SKM-1 treated with dmso at 0.1 percent for 144 hours (cell line): ENCODE results near the gene H2AZ2.
"Not testable (repeated sequence)": the region's sequence is repeated elsewhere in the genome, so short reads cannot be mapped to it uniquely, and the experiment has no call there.

Experiments
- DNase-seq: peaks from one replicate; lab custom pipeline; 2025; ENCODE audit not compliant: unreplicated experiment; lab: John Stamatoyannopoulos, UW

Gene H2AZ2

DNA sequence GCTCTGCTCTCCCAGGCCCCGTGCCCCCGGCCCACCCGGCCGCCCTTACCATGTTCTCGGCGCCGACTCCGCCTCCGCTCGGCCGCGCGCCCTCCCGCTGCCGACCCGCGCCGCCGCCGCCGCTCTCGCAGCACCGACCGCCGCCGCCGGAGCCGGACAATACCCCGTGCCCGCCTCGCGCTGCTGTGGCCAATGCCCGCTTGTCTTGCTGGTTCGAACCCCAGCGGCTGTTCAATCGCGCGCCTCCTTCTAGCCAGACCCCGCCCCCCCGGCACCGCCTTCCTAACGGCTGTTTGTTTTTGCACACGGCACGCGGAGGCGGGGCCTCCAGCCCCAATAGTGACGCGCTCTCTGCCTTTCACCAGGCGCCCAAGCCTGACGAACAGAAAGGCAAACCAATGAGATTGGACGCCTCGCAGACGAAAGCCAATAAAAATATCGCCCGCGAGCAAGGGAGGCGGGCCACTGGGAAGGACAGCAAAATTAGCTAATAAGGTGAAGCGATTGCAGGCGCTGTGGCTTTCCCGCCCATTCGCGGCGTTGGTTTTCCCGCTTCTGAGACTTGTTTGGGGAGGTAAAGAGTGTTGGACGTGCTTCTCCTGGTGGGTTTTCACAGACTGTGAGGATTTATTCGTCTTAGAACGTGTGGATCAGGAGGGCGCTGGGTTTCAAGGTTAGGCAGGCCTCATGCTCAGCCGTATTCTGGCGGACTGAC lies at the start of gene H2AZ2:
Gene H2AZ2 (minus strand): TSS at position 168 of the 715 bp plus-strand sequence. CDS start 116 bp downstream, at position 52.
- peak; percentile 99 for DNase-seq

DNA sequence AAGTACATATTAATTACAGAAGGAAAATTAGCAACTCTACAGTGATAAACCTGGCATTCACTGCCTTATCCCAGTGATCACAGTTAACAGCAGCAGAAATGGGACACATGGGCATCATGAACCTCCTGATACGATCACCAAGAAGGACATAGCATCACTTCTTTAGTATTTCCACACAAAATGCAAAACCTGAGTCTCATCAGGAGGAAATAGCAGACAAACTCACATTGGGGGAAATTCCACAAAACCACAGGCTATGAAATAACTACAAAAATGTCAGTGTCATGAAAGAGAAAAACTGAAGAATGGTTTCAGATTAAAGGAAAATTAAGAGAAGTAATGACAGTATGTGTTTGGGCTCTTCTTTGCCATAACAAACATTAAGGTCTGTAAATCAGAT lies 49.4 kb upstream of the H2AZ2 start:
- no peak for DNase-seq

DNA sequence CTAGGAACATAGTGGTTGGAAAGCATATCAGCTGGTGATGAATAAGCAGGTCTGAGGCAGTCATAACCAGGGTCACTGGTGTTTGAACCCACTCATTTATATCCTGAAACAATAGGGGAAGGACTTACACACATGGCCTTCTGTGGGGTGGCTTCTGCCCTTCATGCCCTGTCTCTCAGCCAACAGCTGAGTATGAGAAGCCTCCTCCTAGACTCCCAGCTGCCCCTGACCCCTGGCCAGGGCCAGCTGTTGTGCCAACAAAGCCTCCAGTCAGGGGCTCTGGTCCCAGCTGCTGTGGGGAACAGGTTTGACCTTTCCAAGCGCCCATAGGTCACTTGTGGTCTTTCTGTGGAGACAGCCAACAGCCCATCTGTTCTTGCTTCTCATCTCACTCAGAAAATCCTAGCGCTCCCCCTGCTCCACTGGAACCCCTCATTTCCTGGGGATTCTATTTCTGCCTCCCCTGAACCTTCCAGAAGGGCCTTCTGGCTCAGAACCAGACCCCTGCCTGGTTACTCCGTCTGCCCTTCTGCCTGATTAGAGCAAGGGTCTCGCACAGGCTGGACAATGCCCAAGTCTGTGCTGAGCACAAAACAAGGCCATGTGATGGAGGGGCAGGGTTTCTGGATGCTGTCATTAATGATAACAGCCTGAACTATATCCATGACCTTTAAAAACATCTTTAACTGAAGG lies 47.1 kb upstream of the H2AZ2 start:
- DNase-seq = no peak

DNA sequence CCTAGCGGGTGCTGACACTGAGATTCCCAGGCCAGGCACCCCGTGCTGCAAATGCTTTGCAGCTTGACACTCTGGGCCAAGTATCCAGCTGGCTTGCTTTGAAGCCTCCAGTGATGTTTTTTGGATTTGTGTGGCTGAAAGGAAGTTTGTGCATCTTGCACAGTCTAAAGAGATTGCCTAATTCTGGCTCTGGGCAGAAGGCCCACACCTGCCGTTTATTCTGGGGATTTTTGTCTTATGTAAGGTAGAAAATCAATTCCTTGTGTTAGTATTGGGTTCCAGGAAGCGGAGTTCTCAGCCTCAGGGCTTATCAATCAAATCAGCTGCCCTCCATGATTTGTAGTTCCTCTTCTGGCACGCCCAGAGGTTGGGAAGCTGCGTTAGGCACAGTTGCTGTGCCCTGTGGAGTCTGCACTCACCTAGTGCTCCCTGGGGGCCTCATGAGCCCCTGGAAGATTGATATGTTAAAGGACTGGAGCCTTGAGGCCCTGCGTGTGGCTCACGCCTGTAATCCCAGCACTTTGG lies 45.9 kb upstream of the H2AZ2 start:
- no peak for DNase-seq

DNA sequence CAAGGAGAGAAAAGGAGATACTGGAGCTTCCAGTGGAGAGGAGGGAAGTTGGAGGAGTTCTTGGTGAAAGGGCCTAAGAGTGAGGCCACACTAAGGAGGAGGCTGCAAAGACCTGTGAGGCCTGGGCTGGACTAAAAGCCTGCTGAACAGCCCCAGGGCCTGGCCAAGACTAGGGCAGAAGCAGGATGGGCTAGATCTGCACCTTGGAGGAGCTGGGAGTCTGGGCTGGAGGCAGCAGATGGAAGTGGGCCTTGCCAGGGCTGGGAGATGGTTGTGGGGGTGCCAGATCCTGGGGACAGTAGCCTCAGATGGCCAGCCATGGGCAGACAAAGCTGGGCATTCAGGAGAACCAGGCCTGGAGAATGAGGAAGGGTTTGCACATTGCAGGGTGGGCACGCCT lies 43.9 kb upstream of the H2AZ2 start:
- DNase-seq = no peak

DNA sequence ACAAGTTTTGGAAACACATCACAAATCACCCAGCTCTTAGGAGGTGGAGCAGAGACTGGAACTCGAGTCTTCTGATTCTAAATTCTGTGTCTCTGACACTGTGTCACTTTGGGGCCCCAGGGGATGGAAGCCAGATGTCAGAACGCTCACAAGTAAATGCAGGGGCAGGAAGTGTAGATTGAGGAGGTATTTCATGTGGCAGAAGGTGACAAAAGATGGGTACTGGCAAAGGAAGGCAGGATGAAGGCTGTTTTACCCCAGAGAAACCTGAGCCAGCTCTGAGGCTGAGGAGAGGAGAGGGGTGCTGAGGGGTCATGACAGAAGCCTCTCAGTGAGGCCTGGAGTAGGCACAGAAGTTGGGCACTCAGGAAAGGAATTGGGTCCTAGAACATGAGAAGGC lies 43.5 kb upstream of the H2AZ2 start:
- DNase-seq = no peak

DNA sequence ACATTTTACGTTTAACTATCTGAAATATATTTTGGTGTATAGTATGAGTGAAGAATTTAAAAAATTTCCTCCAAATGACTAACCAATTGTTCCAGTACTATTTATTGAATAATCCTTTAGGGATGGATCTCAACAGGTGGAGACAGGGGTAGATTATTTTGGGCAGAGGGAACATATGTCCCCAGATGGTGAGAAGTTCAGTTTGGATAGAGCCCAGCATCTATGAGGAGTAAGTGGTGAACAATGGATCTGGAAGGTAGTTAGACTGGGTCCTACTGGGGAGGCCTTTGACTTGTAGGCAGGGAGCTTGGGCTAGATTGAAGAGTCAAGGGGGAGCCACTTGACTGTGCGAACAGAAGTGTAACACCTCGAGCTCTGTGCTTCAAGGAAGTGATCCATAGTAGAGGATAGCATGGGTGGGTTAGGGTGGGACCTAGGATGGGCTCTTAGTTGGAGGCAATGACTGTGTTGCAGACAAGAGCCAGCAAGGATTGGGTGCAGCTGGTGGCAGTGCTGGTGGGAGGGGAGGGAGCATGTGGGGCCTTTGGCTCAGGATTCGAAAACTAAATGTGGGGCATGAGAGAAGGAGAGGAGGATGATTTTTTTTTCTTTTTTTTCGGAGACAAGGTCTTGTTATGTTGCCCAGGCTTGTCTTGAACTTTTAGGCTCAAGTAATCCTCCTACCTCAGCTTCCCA lies 41.3 kb upstream of the H2AZ2 start:
- DNase-seq = no peak

DNA sequence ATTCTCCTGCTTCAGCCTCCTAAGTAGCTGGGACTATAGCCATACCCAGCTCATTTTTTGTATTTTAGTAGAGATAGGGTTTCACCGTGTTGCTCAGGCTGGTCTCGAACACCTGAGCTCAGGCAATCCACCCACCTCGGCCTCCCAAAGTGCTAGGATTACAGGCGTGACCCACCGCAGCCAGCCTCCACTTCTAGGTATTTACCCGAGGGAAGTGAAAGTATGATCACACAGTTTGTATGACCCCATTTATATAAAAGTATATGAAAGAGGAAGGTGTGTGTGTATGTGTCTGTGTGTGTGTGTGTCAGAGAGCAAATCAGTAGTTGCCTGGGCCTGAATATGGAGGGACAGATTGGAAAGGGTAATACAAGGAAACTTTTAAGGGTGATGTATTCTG lies 39.4 kb upstream of the H2AZ2 start:
- no peak for DNase-seq

DNA sequence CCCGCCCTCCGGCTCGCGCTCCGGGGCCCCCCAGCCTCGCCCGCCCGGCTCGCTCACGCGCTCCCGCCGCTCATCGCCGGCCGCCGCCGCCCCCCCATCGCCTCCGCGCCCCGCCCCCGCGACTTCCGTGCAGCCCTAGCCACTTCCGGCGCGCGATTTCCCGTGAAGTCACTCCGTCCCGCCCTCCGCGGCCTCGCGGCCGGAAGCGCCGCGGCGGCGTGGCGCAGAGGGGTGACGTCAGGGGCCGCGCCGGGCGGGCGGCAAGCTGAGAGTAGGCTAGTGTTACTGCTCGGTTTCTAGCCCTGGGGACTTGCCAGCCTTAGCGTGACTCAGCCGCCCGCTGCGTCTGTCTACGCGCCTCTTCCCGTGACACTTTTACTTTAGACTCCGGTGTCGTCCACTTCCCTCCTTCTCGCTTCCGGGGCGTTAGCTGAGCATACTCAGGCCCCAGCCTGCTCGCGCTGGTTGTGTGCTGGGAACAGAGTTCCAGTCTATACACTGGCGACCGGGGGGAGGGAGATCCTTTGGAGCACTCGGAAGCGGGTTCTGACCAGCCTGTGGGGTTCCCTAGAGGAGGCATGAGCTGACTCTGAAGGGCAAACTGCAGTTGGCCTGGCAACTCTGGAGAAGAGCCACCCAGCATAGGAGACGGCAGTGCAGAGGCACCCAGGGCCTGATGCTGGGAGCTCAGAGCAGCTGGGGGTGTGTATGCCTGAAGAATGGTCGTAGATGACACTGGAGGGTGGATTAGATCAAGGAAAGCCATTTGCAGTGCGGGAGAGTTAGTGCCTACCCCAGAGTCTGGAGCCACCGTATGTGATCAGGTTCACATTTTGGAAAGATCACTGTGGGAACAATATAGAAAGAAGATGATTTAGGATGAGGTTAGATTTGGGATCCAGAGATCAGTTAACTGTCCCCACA lies 37.8 kb upstream of the H2AZ2 start, which contains the start of gene PURB:
Gene PURB (minus strand): TSS at position 137 of the 924 bp plus-strand sequence. CDS start 182 bp downstream, outside the sequence.
- peak; percentile 92 for DNase-seq

DNA sequence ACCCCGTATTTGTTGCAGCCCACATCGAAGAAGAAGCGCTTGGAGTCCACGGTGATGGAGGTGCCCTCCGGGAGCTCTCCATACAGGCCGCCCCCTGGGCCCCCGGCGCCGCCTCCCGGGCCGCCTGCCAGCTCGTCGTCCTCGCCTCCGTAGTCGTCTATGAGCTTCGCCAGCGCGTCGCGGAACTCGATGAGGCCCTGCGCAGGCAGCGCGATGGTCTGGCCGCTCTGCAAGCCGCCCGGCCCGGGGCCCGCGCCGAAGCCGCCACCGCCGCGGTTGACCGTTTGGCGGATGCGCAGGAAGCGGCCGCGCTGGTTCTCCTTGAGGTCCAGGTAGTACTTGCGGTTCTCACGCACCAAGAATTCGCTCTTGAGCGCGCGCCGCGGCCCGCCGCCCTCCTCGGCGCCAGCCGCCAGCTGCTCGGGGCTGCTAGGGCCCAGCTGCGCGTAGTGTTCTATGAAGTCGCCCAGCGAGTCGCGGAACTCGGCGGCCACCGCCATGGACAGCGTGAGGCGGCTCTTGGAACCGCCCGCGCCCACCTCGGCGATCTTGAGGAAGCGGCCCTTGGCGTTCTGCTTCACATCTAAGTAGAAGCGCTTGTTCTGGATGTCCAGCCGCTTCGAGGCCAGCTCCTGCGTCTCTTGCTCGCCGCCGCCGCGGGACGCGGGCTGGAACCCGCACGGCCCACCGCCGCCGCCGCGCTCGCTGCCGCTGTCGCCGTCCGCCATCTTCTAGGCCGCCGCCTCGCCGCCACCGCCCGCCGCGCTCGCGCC lies 36.9 kb upstream of the H2AZ2 start:
- no peak for DNase-seq

DNA sequence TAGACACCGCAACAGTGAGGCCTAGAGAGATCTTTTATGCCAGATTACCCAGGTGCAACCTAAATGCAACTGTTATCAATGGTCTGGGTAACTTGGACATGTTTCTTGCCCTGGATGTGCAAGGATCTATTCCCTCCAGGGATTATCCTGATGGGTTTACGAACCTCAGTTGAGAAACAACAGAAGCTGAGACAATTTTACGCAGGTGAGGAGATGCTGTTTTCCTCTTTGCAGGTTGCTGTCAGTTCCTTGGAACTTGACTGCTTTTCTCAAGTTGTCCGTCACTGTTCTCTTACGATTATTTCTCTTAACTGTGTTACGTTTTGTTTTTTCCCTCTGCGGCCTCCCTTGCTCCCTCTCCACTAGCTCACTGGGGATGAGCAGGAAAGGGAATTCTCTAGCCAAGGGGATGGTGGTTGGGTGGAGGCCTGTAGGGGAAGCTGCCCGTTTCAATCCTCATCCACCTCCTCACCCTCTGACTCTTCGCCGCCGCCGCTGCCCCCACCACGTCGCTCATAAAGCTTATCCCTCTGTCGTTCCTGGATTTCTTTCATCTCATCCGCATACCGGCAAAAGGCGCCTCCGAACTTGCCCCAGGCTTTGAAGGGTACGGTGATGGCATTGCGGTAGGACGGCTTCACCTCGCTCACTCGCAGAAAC lies 36.2 kb upstream of the H2AZ2 start:
- no peak for DNase-seq

DNA sequence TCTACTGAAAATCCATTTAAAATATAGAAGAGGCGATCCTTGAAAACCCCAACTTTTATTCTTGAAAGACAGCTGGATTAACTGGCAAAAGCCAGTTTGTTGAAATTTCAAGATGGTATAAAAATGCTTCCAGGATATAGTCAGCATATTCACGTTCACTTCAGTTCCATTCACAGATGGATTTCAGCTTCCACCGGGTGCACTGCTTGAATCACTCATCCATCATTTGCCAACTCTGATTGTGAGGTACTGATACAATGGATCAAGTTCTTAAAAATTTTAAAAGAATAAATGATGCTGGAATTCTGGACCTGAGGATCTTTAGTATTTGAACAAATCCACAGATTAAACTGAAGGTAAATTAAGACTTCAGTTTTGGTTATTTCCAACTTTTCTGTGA lies 35.0 kb upstream of the H2AZ2 start:
- no peak for DNase-seq

DNA sequence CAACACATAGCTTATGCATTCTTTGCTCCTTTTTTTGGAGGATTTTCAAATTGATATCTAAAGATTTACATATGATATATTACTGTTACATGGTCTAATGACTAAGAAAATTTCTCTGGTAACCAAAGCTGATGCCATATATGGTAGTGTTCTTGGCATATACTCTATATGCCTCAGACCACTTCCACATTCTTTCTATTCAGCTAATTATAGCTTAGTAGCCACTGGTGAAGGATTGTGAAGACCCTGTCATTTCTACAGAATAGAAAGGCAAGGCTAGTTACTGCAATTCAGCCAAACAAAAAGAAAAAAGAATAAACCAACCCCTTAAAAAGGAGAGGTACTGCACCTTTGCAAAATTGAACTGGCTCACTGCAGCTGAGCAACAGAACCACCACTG lies 33.7 kb upstream of the H2AZ2 start:
- peak; percentile 48 for DNase-seq

DNA sequence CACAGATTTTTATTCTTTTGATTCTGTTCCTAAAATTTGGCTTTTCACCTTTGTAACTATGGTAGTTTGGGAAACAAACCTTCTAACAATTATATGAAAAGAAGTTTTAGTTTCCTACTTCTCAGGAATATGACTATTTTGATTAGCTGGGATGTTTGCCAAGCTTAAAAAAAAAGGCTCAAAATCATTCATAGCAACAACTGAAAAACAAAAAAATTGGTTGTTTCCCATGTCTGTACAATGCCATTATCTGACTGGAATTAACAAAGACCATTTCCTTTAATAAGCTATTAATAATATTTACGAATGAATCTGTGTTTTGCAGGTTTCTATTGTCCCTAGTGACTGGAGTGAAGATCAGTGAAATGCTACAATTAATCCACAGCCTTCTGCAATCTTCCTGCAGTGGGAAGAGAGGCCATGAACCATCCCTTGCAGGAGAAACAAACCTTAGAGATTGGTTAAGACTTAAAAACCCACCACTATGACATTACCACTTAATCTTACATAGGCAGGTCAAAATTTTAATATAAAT lies 33.2 kb upstream of the H2AZ2 start:
- DNase-seq = no peak

DNA sequence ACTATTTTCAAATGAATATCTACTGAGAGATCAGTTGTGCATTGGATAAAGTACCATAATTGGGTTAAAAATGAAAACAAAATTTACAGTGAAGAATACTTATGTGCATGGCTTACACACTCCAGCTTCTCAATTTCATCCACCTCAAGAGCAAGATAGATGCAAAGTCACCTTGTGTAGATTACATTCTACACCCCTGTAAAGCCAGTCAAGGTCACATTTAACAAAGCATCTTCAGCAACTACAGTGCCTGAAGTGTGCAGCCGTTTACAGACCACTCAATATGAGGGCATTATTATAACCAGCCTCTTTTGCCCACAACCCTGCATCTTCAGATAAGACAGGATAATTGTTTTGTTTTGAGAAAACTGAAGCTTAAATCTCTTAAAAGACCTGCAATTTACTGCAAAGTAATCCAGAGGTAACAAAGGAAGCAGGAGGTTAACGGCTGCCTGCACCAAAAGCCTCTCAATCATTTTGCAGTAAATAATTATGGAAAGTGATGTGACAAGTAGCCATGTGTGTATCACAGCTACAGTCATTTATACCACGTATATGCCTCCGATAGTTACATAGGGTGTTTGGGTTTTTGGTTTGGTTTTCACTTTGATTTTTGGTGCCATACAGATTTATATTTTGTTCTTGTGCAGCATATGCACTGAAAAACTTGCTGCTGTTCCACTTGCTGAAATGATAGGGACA lies 32.6 kb upstream of the H2AZ2 start:
- no peak for DNase-seq

DNA sequence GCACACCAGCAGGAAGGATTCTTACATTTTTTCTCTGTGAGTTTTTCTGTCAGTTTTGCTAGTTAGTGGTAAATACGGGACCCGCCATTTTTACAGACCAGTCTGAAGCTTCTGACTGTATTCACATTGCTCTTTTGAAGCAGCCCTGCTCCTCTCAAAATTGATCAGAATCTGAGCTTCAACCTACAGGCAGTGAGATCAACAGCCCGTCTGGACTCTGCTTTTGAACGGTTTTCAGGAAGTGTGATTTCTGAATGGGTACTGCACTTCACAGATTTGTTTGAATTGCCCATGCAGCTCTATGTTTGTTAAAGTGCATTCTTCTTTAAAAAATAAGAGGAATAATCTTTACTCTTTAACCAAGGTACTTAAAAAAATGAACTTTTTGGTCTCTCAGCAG lies 28.5 kb upstream of the H2AZ2 start:
- no peak for DNase-seq

DNA sequence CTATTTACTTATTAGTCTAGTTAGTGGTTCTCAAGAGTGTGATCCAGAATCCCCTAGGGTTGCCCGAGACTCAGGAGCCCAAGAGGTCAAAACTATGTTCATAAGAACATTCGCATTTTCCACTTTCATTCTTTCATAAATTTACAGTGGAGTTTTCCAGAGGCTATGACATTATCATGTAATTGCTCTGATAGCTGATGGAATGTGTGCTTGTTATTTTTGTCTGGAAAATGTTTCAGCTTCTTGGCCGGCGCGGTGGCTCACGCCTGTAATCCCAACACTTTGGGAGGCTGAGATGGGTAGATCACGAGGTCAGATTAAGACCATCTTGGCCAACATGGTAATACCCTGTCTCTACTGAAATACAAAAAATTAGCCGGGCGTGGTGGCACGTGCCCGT lies 27.4 kb upstream of the H2AZ2 start:
- no peak for DNase-seq

DNA sequence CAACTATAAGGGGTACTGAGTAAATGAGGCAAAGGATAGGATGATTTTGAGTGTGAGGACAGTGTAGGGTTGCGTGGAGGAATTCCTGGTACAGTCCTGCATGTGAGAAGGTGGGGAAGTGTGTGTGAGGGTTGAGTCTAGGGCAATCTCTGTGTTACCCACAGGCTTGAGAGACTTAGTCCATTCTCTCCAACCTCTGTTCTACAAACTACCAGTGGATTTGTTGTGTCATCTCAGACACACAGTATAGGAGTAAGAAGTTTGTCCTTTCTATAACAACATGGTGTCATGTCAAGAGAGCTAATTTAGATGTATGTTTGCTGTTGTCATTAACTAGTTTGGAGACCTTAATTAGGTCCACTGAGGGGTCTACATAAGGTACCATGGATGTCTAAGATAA lies 24.9 kb upstream of the H2AZ2 start:
- no peak for DNase-seq

DNA sequence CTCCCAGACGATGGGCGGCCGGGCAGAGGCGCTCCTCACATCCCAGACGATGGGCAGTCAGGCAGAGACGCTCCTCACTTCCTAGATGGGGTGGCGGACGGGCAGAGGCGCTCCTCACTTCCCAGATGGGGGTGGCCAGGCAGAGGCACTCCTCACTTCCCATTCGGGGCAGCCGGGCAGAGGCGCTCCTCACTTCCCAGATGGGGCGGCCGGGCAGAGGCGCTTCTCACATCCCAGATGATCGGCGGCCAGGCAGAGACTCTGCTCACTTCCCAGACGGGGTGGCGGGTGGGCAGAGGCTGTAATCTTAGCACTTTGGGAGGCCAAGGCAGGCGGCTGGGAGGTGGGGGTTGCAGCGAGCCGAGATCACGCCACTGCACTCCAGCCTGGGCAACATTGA lies 24.0 kb upstream of the H2AZ2 start:
- not testable (repeated sequence) for DNase-seq
